Measurements from ENCODE around the gene IVD. TPM values are rescaled to one million over a fixed set of nuclear protein-coding genes. Genes with fewer than 3 reads are reported as not detected.

The IVD gene
- total RNA-seq, 4 donors from 2014 or later: 24.9 to 101 (median 48.0) TPM

- TF ChIP-seq CTCF (IDR thresholded peaks at IDR 0.05; ENCODE audit: low read depth): no peak
Measured at GRCh38 chr15:40465939-40466338, 60.3 kb downstream of the IVD start.

- no peak for TF ChIP-seq CTCF (IDR thresholded peaks at IDR 0.05; ENCODE audit: low read depth)
Measured at GRCh38 chr15:40466426-40467260, 61.0 kb downstream of the IVD start.

DNA sequence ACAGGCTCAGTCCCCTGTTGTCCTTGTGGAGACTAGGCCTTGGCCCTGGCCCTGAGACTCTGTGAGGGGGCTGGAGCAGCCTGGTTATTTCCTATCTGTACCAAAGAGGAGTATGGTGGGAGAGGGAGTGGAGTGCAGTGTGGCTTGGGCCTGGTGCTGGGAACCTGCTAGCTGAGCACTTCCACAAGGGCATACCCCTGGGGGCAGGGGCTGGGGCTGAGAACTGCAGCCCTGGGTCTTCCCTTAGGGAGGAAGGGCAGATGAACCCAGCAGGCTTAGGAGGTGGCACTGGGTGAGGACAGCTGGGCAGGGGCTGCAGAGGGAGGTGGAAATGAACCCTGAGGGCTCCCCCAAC lies 61.6 kb downstream of the IVD start:
- TF ChIP-seq CTCF (IDR thresholded peaks at IDR 0.05; ENCODE audit: low read depth): no peak

- no peak for TF ChIP-seq CTCF (IDR thresholded peaks at IDR 0.05; ENCODE audit: low read depth)
Measured at GRCh38 chr15:40468898-40469331, 63.3 kb downstream of the IVD start.

DNA sequence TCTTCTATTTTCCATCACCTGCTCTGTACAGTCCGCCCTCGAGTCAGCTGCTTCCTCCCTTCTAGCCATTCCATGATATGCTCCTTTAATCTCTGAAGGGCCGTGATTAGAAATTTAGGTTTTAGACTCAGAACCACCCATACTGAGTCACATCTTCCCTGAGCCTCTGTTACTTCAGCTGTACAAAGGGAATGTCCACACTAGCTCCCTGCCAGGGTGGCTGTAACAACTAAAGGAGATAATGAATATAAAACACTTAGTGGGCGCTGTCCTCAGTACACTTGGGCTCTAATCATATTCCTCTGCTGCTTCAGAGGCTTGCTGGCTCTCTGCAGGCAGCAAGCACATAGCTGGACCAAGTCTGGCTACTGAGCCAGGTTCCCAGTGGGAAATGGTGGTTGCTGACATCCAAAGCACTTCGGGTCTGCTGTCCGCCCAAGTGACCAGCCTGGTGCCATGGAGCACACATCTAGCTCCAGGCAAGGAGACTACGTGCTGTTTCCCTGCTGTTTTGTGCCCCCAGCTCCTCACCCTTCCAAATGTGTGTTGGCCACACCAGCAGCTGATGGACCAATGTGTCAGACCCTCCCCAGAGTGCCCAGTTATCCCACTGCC lies 64.3 kb downstream of the IVD start:
- TF ChIP-seq CTCF (IDR thresholded peaks at IDR 0.05; ENCODE audit: low read depth): no peak

GRCh38 chr15:40470423-40471104 lies 65.0 kb downstream of the IVD start, which contains the start of gene CHST14:
Gene CHST14 (plus strand): TSS chr15:40470984. CDS start chr15:40471214, 230 bp downstream.
- no peak for TF ChIP-seq CTCF (IDR thresholded peaks at IDR 0.05; ENCODE audit: low read depth)

Other genes with a start within 250 kb of the IVD start
- gene BUB1B, start 244.7 kb upstream of the IVD start, total RNA-seq: 1 to 10 TPM in 2 of 4 donors, under 1 TPM in 1, not detected in 1; 0.33 to 8.8 (median 3.3) TPM
- 1 to 10 TPM in 2 of 4 donors, under 1 TPM in 2; 0.49 to 4.1 (median 0.81) TPM for gene PAK6, start 166.7 kb upstream of the IVD start, total RNA-seq
- not detected for gene ANKRD63, start 122.7 kb upstream of the IVD start, total RNA-seq
- 10 to 100 TPM; 13.8 to 69.7 (median 20.2) TPM for gene PLCB2, start 97.9 kb upstream of the IVD start, total RNA-seq
- 10 to 100 TPM in 1 of 4 donors, 1 to 10 TPM in 3; 4.0 to 16.5 (median 8.1) TPM for gene INAFM2, start 82.1 kb upstream of the IVD start, total RNA-seq
- 1 to 10 TPM in 3 of 4 donors, under 1 TPM in 1; 0.65 to 5.3 (median 3.0) TPM for gene CCDC9B, start 64.9 kb upstream of the IVD start, total RNA-seq
- 10 to 100 TPM in 1 of 4 donors, 1 to 10 TPM in 1, not detected in 2; 3.9 to 16.0 TPM for gene PHGR1, start 54.8 kb upstream of the IVD start, total RNA-seq
- under 1 TPM in 3 of 4 donors, not detected in 1; under 0.01 to 0.19 (median under 0.01) TPM for gene DISP2, start 47.6 kb upstream of the IVD start, total RNA-seq
- gene KNSTRN, start 23.1 kb upstream of the IVD start, total RNA-seq: 10 to 100 TPM in 3 of 4 donors, 1 to 10 TPM in 1; 7.9 to 24.9 (median 12.9) TPM
- gene BAHD1, start 35.2 kb downstream of the IVD start, total RNA-seq: 10 to 100 TPM in 1 of 4 donors, 1 to 10 TPM in 3; 4.1 to 17.1 (median 9.1) TPM
- gene CHST14, start 65.2 kb downstream of the IVD start, total RNA-seq: 1 to 10 TPM; 9.0 to 9.8 (median 9.7) TPM
- 10 to 100 TPM; 18.1 to 53.9 (median 27.4) TPM for gene CCDC32, start 159.2 kb downstream of the IVD start, total RNA-seq
- 1 to 10 TPM; 3.3 to 9.4 (median 5.3) TPM for gene RPUSD2, start 163.5 kb downstream of the IVD start, total RNA-seq
- gene KNL1, start 188.5 kb downstream of the IVD start, total RNA-seq: 1 to 10 TPM in 2 of 4 donors, under 1 TPM in 2; 0.19 to 3.7 (median 1.2) TPM